GM19025 (cell line): ENCODE results near the gene ALK.

Source experiments
- ATAC-seq: cut with Tn5 transposase; IDR thresholded peaks from one replicate; pipeline ENCODE4 v1.9.1; 2021; ENCODE audit warnings: mild to moderate bottlenecking, low read depth, moderate library complexity; ENCODE audit not compliant: unreplicated experiment

ALK gene

DNA sequence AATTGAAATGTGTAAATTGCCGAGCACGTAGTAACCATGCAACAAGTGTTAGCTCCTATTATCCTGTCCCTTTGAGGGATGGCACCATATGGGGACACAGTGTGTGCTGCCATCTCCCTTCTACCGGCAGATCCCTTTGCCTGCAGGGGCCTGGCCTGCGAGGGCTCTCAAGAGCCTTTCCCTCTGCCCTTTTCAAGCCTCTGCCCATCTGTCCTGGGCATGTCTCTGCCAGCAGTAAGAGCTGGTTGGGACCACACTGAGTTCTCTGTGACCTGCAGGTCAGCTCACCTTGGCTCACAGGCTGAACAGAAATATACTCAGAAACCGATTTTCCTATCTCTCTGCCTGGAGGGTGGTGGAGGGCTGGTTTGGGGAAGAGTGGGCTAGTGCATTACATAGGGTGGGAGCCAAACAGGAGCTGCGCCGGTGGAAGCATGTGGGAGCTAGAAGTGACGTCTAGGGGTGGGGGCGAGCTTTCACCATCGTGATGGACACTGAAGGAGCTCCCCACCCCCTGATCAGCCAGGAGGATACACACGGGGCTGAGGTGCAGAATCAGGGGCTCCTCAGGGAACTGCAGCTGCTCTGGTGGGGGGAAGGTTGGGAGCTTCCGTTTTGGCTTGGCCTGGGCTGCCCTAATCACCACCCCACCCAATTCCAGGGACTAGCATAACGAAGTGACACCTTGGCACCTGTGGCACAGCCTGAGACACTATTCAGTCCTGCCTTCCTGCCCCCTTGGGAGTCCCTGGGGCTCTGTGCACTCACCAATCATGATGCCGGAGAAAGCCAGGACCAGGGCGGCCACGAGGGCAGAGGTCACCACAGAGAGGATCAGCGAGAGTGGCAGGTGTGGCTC lies 696.5 kb downstream of the ALK start:
- ATAC-seq, result no peak

DNA sequence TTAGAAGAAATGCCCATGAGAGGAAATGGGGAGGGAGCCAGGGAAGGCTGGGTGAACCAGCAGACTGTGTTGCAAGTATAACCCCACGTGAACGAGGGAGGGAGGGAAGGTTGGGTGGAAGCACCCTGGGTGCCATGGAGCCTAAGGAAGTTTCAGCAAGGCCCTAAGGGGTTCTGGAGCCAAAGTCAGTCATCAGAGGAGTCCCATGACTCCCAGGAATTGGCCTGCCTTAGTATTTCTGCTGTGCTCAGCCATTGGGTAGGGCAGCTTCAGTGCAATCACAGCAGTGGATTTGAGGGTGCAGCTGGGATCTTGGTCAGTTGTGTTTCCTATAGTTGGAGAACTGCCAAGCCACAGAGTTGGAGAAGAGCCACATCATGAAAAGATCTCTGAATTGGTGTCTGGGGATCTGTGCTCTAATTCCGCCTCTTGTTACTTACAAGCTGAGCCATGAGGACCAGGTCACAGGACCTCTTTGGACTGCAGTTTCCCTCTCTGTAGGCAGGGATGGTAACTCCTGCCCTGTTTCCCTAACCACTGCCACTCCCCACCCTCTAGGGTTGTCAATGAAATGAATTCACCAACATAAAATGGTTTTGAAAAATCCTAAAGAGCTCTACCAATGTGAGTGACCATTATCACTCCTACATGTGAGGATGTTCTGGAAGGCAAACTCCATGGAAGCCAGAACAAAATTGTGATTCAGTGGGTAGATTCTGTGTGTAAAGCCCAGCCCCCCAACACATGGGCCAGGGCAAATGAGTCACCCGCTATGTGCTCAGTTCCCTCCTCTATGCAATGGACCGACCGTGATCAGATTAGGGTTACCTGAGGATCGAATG lies 697.3 kb downstream of the ALK start:
- no peak for ATAC-seq

DNA sequence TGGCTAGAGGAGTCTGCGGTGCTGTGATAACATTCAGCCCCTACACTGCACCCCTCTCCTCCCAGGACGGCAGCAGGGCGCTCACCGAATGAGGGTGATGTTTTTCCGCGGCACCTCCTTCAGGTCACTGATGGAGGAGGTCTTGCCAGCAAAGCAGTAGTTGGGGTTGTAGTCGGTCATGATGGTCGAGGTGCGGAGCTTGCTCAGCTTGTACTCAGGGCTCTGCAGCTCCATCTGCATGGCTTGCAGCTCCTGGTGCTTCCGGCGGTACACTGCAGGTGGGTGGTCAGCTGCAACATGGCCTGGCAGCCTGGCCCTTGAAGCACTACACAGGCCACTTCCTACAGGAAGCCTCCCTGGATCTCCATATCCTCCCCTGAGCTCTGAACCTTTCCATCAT lies 698.1 kb downstream of the ALK start:
- no peak for ATAC-seq

DNA sequence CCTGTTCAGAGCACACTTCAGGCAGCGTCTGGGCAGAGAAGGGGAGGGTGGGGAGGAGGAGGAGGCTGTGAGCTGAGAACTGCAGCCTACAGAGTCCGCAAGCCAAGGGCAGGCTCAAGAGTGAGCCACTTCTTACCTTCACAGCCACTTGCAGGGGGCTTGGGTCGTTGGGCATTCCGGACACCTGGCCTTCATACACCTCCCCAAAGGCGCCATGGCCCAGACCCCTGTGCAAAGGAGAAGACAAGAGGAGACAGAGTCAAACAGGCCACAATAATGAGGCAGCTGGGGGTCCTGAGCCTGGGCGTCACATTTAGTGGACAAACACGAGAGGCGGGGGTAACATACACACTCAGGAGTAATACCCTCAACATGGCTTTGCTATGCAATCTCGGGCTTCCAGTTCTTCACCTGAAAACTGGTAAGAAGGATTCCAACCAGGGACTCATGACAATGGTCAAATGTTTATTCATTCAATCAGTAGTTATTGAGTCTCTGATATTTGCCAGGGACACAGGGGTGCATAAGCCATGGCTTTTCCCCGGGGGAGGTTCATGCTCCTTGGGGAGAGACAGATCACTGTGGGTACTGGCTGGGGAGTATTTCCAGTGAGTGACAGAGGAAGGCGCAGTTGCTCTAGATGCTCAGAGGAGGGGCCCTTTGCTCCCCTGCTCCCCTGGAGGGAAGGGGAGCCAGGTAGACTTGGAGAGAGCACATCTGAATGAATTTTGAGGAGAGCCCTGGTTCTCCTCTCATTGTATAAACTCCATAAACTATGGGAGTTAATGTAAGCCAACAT lies 698.8 kb downstream of the ALK start:
- no peak for ATAC-seq

DNA sequence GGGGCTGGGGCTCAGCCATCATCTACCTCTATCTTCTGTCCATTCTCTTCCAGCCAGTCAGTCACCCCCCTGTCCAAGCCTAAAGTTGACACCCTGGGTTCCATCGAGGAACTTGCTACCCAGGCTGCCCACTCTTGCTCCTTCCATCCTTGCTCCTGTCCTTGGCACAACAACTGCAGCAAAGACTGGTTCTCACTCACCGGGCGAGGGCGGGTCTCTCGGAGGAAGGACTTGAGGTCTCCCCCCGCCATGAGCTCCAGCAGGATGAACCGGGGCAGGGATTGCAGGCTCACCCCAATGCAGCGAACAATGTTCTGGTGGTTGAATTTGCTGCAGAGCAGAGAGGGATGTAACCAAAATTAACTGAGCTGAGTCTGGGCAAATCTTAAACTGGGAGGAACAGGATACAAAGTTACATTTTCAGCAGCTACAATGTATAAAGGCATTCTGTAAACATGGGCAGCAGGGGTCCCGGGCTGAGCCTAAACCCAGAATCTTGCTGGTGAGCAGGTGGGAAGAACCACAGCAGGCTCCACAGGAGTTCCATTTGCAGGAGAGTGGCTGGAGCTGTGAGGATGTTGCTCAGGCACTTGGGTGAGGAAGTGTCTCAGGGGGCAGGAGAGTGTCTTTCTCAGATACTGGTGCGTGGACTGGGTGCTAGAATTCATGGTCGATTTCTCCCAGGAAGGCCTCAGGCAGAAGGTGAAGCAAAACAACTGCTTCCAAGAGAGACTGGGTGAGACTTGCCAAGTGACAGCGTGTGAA lies 700.7 kb downstream of the ALK start:
- ATAC-seq, result no peak

DNA sequence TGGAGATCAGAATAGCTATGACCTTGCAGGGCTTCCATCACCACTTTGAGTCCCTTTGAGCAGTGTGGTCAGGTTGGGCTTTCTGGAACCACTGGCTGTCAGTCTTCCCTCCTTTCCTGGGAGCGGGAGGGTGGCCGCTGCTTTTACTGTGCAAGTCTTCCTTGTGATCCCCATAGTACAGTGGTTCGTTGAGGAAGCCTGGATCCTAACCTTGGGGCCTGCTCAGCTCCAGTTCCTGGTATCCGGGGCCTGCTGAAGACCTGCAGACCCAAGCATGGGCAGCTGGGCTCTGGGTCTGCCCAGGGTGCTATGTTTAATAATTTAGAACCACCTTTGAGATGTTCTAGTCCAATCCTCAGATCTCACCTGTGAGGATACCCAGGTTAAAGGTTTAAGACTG lies 702.0 kb downstream of the ALK start:
- ATAC-seq, result no peak

DNA sequence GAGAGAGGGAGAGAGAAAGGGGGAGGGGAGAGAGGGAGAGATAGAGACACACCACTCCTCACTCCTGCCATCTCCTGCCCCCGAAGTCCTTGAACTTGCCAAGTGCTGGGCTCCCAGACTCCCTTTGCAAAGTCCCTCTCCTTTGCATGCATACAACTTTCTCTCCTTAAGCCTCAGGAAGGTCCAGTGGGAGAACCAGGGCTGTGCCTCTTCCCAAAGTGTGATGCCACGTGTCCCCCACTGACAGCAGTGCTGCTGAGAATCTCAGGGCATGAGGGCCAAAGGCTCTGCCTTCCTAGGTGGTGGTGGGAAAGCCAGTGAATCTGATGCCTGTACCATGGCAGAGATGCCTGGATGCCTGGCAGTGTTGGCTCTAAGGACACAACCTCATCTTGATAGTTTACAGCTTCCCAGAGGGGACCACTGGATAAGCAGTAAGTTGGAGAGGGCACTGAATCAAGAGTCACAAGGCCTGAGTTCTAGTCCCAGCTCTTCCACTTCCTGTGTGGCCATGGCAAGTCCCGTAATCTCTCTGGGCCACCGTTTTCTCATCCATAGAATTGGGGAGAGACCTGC lies 702.7 kb downstream of the ALK start:
- no peak for ATAC-seq

DNA sequence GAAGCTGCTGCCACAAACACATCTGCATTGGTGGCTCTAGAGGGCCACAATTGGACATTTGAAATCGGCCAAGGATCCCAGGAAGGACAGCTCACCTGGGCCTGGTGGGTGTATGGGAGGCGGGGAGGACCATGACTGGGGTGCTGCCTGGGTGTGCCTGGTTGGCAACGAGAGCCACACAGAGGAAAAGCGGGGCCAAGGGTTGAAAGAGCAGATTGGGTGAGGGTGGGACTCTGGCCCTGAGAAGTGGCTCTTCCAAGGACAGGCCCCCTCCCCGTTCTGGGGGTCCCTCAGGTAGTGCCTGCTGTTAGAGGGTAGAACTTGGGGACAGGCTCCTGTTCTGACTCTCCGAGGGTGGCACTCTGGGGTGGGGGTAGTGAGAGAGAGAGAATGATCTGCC lies 703.3 kb downstream of the ALK start:
- ATAC-seq, result no peak

DNA sequence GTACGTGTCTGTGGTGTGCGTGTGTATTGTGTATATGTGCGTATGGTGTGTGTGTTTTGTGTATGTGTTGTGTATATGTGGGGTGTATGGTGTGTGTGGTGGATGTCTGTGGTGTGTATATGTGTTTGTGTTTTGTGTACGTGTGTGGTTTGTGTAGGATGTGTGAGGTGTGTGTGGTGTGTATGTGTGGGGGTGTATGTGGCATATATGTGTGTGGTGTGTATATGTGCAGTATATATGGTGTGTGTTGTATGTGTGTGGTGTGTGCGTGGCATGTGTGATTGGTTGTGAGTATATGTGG lies 704.8 kb downstream of the ALK start:
- ATAC-seq, result no peak

DNA sequence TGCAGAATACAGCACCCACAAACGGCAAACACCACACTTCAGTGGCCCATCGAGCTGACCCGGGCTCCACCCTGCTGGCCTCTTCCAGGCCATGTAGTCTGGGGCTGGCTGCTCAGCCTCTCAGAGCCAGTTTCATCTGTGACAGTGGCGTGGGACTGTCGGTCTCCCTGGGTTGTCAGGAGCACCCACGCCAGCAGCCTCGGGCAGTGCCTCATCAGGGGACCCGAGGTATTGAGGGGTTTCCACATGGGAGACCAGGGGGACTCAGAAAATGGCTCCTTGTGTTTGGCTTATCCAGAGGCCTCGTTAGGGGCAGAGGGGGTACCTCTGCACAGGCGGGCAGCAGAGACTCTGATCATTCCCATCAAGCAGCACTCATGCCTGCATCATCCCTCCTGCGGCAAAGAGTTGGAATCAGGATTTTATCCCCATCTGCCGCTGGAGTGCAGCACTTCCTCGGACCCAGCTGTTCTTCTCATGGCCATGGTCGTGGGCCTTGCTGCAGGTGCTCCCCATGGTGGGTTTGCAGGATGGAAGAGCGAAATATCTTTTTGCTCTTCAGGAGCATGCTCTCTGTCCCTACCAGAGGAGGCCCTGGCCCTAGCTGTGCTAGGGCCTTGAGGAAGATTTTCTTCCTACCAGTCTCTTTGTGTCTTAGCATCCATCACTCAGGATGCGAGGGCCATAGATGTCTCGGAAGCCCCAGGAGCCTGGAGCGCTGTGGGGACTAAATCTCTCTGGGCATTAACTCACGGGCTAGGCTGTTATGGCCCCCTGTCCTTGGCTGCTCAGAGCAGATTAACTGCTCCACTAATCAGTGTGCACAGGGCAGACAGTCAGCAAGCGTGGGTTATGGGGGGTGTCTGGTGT lies 705.4 kb downstream of the ALK start:
- ATAC-seq, result no peak

DNA sequence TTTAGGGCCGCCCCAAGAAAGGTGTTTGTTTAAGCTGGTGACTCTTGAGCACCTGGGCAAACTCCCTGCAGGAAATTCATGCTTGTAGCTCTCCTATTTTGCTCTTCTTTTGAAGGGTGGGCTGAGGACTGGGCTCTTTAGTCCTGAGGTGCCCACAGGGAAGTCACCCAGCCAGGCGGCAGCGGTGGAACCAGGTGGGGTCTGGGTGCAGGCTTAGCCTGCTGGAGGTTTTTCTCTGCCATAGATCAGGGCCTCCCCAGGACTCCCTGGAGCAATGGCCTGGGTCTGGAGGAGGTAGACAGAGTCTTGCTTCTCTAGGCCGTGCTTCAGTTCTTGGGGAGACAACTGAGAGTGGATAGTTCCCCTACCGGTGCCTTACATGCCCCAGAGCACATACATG lies 706.3 kb downstream of the ALK start:
- no peak for ATAC-seq

DNA sequence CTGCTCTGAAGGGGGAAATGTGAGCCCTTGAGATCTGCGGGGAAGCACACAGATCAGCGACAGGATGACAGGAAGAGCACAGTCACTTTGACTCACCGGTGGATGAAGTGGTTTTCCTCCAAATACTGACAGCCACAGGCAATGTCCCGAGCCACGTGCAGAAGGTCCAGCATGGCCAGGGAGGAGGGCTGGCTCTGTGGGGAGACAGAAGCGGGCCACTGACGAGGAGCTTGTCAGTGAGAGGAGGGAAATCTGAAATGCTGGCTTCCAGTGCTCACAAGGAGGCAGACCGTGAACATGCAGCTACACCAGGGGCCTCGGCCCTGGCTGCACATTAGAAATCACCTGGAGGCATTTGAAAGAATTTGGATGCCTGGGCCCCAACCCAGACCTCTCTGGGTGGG lies 707.5 kb downstream of the ALK start:
- no peak for ATAC-seq

DNA sequence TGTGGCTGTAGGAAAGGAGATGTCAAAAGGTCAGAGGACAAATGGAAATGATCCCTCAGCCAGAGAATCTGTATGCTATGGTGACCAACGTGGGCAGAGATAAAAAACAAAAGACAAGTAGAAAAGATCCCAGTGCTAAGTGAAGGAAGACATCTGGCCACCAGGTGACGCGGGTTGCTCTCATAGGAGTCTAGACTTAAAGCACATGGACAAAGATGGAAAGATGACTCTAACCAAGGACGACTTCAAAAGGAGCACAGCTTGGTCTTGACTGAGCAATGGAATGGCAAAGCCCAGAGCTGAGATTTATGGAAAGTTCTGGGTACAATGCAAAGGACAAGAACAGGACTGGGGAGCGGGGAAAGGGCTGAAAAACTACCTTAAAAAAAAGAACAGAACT lies 709.4 kb downstream of the ALK start:
- ATAC-seq, result no peak

DNA sequence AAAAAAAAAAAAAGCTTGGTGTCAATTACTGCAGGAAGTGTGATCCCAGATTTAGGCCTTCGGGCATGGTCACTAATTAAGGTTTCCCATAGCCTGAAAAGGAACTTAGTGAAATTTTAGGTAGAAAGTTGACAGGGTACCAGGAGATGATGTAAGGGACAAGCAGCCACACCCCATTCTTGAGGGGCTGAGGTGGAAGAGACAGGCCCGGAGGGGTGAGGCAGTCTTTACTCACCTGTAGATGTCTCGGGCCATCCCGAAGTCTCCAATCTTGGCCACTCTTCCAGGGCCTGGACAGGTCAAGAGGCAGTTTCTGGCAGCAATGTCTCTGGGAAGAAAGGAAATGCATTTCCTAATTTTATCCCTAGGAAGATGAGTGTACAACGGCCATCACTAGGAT lies 711.8 kb downstream of the ALK start:
- ATAC-seq, result no peak

DNA sequence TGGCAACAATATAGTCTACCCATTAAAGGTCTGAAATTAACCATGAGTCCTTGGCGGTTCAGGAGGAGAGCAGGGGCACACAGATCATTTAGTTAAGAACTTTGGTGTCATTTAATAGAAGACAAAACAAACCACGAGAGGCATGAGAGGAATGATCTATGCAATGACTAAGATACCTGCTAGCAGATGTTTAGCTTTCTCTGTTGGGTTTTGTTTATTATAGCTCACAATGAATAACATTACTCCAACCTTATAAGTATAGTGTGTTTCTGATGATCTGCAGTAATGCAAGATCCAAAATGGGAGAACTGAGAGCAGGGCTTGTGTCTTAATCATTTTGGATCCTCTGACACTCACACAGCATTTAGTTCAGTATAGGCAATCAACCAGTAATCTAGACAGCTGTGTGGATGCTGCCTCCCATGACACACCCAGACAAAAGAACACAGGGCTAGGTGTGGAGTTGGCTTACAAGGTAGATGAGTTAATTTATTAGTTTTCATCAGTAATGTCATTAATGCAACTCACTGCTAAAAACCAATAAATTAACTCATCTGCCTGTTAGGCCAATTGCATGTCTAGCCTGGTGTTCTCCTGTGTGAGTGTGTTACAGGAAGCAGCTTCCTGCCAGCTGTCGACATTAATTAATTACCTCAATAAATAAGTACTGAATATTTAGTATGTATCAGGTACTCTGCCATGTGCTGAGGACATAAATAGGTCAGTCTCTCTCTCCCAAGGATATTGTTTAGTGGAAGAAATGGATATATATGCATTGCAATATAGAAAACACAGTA lies 713.8 kb downstream of the ALK start:
- no peak for ATAC-seq

DNA sequence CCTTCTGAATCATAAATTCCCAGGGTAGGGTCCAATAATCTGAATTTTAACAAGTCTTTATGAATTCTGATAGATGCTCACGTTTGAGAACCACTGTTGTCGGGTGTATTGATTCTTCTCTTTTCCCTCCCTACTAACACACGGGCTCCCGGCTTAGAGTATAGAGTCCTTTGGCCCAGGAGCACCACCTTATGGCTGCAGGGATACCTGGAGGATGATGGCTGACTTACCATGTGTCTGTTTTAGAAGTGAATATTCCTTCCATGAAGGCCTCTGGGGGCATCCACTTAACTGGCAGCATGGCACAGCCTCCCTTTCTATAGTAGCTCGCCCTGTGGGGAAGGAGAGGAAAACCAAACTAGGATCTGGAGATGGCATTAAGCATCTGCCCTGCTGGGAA lies 714.4 kb downstream of the ALK start:
- ATAC-seq, result no peak

DNA sequence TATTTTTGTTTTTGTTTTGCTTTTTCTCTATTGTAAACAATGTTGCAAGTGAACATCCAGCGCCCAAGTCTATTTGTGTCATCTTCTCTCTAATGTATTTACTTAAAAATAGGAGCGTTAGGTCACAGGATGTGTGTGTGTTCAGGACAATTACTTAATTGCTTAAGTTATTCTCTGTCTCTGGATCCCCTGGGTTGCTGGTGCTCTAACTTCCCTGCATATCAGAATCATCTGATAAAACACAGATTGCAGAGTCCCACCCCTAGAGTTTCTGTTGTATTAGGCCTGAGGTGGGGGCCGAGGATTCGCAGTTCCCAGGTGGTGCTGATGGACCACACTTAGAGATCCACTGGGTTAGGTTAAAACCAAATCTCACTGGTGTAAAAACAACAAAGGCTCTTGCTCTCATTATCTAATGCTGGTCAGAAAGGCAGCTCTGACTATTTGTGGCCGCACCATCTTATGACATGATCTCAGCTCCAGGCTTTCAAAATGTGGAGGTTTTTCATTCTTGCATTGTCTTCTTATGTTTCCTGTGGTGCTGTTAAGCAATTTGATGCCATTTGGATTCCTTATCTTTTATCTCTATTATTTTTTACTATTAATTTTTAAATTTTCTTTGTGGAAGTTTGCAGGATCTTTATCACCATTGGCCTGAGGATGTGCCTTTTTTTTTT lies 718.4 kb downstream of the ALK start:
- ATAC-seq, result no peak

DNA sequence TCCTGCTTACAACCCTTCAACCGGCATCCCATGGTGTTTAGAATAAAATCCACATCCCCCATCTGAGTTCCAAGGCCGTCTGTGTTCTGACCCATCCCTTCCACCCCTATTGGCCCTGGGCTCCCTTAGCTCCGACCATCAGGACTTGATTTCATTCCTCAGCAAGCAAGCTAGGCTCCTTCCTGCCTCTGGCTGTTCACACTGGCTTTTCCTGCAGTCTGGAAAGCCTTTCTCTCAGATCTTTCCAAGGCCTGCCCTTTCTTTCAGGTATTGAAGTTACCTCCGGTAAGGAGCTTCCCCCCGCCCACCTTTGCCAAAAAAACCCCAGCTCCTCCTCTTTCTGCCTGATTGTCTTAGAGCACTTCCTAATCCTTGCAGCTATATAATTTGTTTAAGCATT lies 719.4 kb downstream of the ALK start:
- ATAC-seq, result no peak
